Activated T-helper 1 cell treated with anti-CD3 and anti-CD28 coated beads, Interleukin-12 subunit alpha, Interleukin-12 subunit beta, Interleukin-2, Interleukin-4 antibody, amounts not matched to agents 30 ng/mL and 10 ng/mL and 1 ng/mL, durations not matched to agents 14 hours and 24 hours and 36 hours (primary cell): ENCODE results near the gene CCDC8. TPM values are rescaled to one million over a fixed set of nuclear protein-coding genes. Genes with fewer than 3 reads are reported as not detected.
"Not testable (repeated sequence)": the region's sequence is repeated elsewhere in the genome, so short reads cannot be mapped to it uniquely, and the experiment has no call there.

Source experiments
- DNase-seq: peaks from one replicate; pipeline ENCODE4 v3.0.0; 2021; ENCODE audit warnings: low spot score
- H3K27ac Mint-ChIP-seq: one replicate; pipeline ENCODE4 v1.8.0; 2021; ENCODE audit warnings: mild to moderate bottlenecking, mixed read lengths
- H3K27me3 Mint-ChIP-seq: one replicate; pipeline ENCODE4 v1.8.0; 2022; ENCODE audit warnings: mild to moderate bottlenecking, moderate library complexity, mixed read lengths; ENCODE audit not compliant: insufficient read depth
- H3K36me3 Mint-ChIP-seq: one replicate; pipeline ENCODE4 v1.8.0; 2021; ENCODE audit warnings: low read depth, mixed read lengths
- H3K4me1 Mint-ChIP-seq: one replicate; pipeline ENCODE4 v1.8.0; 2021; ENCODE audit warnings: low read depth, mixed read lengths
- H3K4me3 Mint-ChIP-seq: one replicate; pipeline ENCODE4 v1.8.0; 2021; ENCODE audit warnings: mild to moderate bottlenecking, moderate library complexity, mixed read lengths
- H3K9me3 Mint-ChIP-seq: one replicate; pipeline ENCODE4 v1.8.0; 2021; ENCODE audit warnings: mixed read lengths
- intact Hi-C: fragments of 100-400 bp; cut with micrococcal nuclease; formaldehyde crosslinking; loops from one replicate; pipeline ENCODE4 v1.15.1; 2024
- total RNA-seq: library from RNA; stranded (reverse); gene quantifications from 2 replicates; pipeline ENCODE4 v1.2.3, GENCODE V29; 2022

CCDC8 gene
- total RNA-seq, 1 donor from 2014 or later = not detected

DNA sequence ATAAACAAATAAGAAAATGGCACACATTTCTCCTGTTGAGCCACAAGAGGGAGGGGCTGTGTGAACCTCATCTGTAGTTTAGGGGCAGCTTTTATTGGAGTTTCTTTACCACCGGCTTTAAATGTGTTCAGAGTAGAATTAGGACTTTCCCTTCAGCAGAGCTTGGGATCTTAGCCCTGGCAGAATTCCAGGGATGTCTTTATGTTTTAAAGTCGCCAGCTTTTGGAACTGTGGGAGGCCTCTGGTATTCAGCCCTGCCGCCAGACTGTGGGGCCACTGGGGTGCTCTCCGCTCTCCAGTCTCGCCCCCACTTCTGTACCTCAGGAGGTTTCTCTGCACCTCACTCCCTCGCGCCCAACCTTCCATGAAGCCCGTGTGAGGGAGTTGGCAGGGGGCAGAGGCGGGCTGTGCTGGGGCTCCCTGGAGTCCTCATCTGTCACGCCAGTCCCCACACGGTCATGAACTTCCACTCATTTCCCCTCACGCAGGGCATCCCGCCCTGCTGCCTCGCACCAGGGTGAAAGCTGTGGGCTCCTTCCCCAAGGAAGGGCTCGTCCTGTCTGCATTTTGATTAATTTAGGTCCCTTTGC is 31.5 kb downstream of the CCDC8 start:
- Mint-ChIP-seq H3K9me3 (no peaks in the 10 kb centered on the region), H3K4me1 (peaks cover 6% of the 10 kb centered on the region), H3K36me3 (peaks cover 42% of the 10 kb centered on the region), H3K27me3 (no peaks in the 10 kb centered on the region), H3K27ac (no peak overlapping the region), H3K4me3 (no peak overlapping the region)
- intact Hi-C loops = no loop called here
- DNase-seq = no peak

GRCh38 chr19:46381346-46381745 is 32.0 kb downstream of the CCDC8 start:
- peaks cover 6% of the 10 kb centered on the region for H3K4me1 Mint-ChIP-seq
- no peak overlapping the region for H3K4me3 Mint-ChIP-seq
- intact Hi-C loops = no loop called here
- no peak overlapping the region for H3K27ac Mint-ChIP-seq
- no peaks in the 10 kb centered on the region for H3K27me3 Mint-ChIP-seq
- no peak for DNase-seq
- H3K36me3 Mint-ChIP-seq = peaks cover 41% of the 10 kb centered on the region
- no peaks in the 10 kb centered on the region for H3K9me3 Mint-ChIP-seq

DNA sequence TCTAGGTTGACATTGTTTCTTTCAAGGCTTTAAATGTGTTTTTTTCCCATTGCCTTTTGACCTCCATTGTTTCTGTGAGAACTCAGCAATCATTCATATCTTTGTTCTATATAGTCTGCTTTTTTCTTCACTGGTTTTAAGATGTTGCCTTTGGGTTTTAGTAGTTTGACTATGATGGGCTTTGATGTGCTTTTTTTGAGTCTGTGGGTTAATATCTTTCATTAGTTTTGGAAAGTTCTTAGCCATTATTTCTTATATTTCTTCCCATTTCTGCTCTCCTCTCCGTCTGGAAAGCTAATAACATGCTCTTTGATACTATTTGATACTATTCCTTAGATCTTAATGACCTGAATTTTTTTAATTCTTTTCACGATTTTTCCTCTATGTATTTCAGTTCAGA is 32.7 kb downstream of the CCDC8 start:
- no peak for DNase-seq
- Mint-ChIP-seq H3K9me3 (no peaks in the 10 kb centered on the region), H3K4me3 (no peak overlapping the region), H3K4me1 (peaks cover 6% of the 10 kb centered on the region), H3K36me3 (peaks cover 48% of the 10 kb centered on the region), H3K27ac (no peak overlapping the region), H3K27me3 (no peaks in the 10 kb centered on the region)
- intact Hi-C loops = no loop called here

GRCh38 chr19:46378268-46378667 is 35.1 kb downstream of the CCDC8 start:
- DNase-seq = no peak
- Mint-ChIP-seq H3K4me1 (peaks cover 6% of the 10 kb centered on the region), H3K9me3 (no peaks in the 10 kb centered on the region), H3K27me3 (no peaks in the 10 kb centered on the region), H3K36me3 (peaks cover 37% of the 10 kb centered on the region), H3K4me3 (no peak overlapping the region), H3K27ac (no peak overlapping the region)
- intact Hi-C loops = no loop called here

GRCh38 chr19:46376241-46377153 is 36.9 kb downstream of the CCDC8 start:
- peaks cover 16% of the 10 kb centered on the region for H3K4me1 Mint-ChIP-seq
- no peak overlapping the region for H3K27ac Mint-ChIP-seq
- no peak for DNase-seq
- H3K9me3 Mint-ChIP-seq = no peaks in the 10 kb centered on the region
- intact Hi-C loops = no loop called here
- no peaks in the 10 kb centered on the region for H3K27me3 Mint-ChIP-seq
- H3K36me3 Mint-ChIP-seq = peaks cover 37% of the 10 kb centered on the region
- no peak overlapping the region for H3K4me3 Mint-ChIP-seq

GRCh38 chr19:46375476-46376067 is 37.8 kb downstream of the CCDC8 start:
- intact Hi-C loops = not testable (repeated sequence)

DNA sequence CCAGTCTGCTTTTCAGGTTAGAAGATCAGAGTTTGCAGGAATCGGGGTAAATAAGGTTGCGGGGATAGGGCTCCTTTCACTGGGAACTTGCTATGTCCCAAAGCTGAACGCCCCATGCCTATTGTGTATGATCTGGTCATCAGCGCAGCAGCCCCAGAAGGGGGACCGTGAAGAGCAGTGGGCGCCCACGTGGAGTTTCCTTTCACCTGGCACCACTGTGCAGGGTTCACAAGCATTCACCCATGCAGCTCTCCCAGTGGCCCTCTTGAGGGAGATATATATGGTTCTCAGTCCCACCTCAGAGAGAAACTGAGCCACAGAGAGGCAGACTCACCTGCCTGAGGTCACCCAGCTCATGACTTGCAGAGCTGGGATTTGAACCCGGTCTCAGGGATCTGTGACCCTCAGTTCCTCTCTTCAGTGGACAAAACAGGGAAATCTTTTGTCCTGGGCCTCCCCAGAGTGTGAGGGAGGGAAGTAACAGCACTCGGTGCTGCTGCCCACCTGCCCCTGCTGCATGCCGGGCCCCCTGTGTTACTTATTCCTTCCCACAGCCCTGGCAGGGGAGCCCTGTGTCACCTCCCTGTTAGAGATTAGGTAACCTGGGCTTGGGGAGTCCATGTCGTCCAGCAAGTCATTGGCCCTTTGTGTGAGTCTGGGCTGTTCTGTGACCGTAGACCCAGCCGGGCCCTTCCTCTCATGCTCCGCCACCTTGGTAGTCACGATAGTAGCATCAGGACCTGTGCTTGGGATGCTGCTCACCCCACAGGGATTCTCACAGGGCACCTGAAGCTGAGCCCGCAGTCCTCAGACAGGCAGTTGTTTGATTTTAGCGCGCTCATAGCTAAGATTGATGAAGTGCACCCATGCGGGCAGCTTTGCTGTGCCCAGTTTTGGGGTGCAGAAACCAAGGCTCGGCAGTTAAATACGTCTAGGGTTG is 38.6 kb downstream of the CCDC8 start:
- H3K4me1 Mint-ChIP-seq = peaks cover 17% of the 10 kb centered on the region
- no peak overlapping the region for H3K27ac Mint-ChIP-seq
- intact Hi-C loops = no loop called here
- peaks cover 28% of the 10 kb centered on the region for H3K36me3 Mint-ChIP-seq
- no peak overlapping the region for H3K4me3 Mint-ChIP-seq
- peaks cover 2% of the 10 kb centered on the region for H3K27me3 Mint-ChIP-seq
- H3K9me3 Mint-ChIP-seq = no peaks in the 10 kb centered on the region
- DNase-seq = no peak

More at GRCh38 chr19:46375476-46376067, 37.8 kb downstream of the CCDC8 start:
- not testable (repeated sequence) for H3K27me3 Mint-ChIP-seq, H3K9me3 Mint-ChIP-seq, H3K27ac Mint-ChIP-seq, DNase-seq, H3K4me3 Mint-ChIP-seq
- Mint-ChIP-seq H3K36me3 (peaks cover 32% of the 10 kb centered on the region), H3K4me1 (peaks cover 22% of the 10 kb centered on the region)

GRCh38 chr19:46373491-46374359 is 39.6 kb downstream of the CCDC8 start:
- no peak overlapping the region for H3K4me3 Mint-ChIP-seq
- intact Hi-C loops = no loop called here
- DNase-seq = no peak

GRCh38 chr19:46372901-46373490 is 40.4 kb downstream of the CCDC8 start:
- Mint-ChIP-seq H3K36me3 (peaks cover 26% of the 10 kb centered on the region), H3K4me3 (no peak overlapping the region), H3K27ac (no peak overlapping the region), H3K27me3 (peaks cover 2% of the 10 kb centered on the region), H3K4me1 (peaks cover 24% of the 10 kb centered on the region), H3K9me3 (no peaks in the 10 kb centered on the region)
- intact Hi-C loops = no loop called here
- no peak for DNase-seq

More at GRCh38 chr19:46373491-46374359, 39.6 kb downstream of the CCDC8 start:
- Mint-ChIP-seq H3K9me3 (no peaks in the 10 kb centered on the region), H3K36me3 (peaks cover 27% of the 10 kb centered on the region), H3K27ac (no peak overlapping the region), H3K27me3 (peaks cover 2% of the 10 kb centered on the region), H3K4me1 (peaks cover 21% of the 10 kb centered on the region)

GRCh38 chr19:46371371-46371901 is 41.9 kb downstream of the CCDC8 start:
- intact Hi-C loops = loop anchor here (2.0 kb wide), 1 partner anchor 21 kb away; no protein-coding TSS in a partner anchor
- no peak for DNase-seq
- no peak overlapping the region for H3K4me3 Mint-ChIP-seq

DNA sequence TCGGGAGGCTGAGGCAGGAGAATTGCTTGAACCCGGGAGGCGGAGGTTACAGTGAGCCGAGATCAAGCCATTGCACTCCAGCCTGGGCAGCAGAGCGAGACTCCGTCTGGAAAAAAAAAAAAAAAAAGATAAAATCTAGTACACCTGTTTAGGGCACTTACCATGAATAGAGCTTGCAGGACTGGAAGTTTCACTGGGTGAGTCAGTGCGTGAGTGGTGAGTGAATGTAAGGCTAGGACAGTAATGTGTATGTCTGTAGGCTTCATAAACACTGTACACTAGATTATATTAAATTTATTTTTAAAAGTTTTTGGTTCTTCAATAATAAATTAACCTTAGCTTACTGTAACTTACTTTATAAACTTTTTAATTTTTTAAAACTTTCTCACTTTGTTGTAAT is 43.5 kb downstream of the CCDC8 start:
- Mint-ChIP-seq H3K27me3 (peaks cover 2% of the 10 kb centered on the region), H3K4me1 (peaks cover 37% of the 10 kb centered on the region), H3K4me3 (no peak overlapping the region), H3K27ac (no peak overlapping the region), H3K36me3 (peaks cover 7% of the 10 kb centered on the region), H3K9me3 (no peaks in the 10 kb centered on the region)
- DNase-seq = no peak
- intact Hi-C loops = loop anchor here (2.0 kb wide), 1 partner anchor 19 kb away; no protein-coding TSS in a partner anchor

More at GRCh38 chr19:46371371-46371901, 41.9 kb downstream of the CCDC8 start:
- Mint-ChIP-seq H3K27me3 (peaks cover 2% of the 10 kb centered on the region), H3K4me1 (peaks cover 30% of the 10 kb centered on the region), H3K9me3 (no peaks in the 10 kb centered on the region), H3K27ac (peak overlapping the region; percentile 61), H3K36me3 (peaks cover 17% of the 10 kb centered on the region)
